Measurements from ENCODE around the gene CASZ1.
A peak's percentile ranks its signal among the peaks of the same experiment; 100 is the strongest.

The CASZ1 gene

GRCh38 chr1:10796029-10796944 lies at the start of gene CASZ1:
CASZ1 (minus strand) TSS chr1:10796646; CDS start chr1:10693889, 102,757 bp downstream.
- DNase-seq = peak; percentile 85

- DNase-seq = no peak
Measured at GRCh38 chr1:10843697-10844096, 47.3 kb upstream of the CASZ1 start.

- no peak for DNase-seq
Measured at GRCh38 chr1:10841118-10841517, 44.7 kb upstream of the CASZ1 start.

GRCh38 chr1:10839188-10839770 lies 42.8 kb upstream of the CASZ1 start:
- no peak for DNase-seq

GRCh38 chr1:10838541-10838940 lies 42.1 kb upstream of the CASZ1 start:
- peak; percentile 21 for DNase-seq

- no peak for DNase-seq
Measured at GRCh38 chr1:10836726-10837125, 40.3 kb upstream of the CASZ1 start.

GRCh38 chr1:10835822-10836421 lies 39.5 kb upstream of the CASZ1 start:
- DNase-seq = peak; percentile 66

GRCh38 chr1:10835421-10835820 lies 39.0 kb upstream of the CASZ1 start:
- no peak for DNase-seq

- peak; percentile 23 for DNase-seq
Measured at GRCh38 chr1:10834770-10835412, 38.4 kb upstream of the CASZ1 start.

- no peak for DNase-seq
Measured at GRCh38 chr1:10833630-10834557, 37.4 kb upstream of the CASZ1 start.

- DNase-seq = no peak
Measured at GRCh38 chr1:10832703-10833102, 36.3 kb upstream of the CASZ1 start.

GRCh38 chr1:10830961-10831668 lies 34.7 kb upstream of the CASZ1 start:
- DNase-seq = no peak

GRCh38 chr1:10829965-10830515 lies 33.6 kb upstream of the CASZ1 start:
- no peak for DNase-seq

- DNase-seq = no peak
Measured at GRCh38 chr1:10829067-10829818, 32.8 kb upstream of the CASZ1 start.

GRCh38 chr1:10827377-10828333 lies 31.2 kb upstream of the CASZ1 start:
- no peak for DNase-seq

- no peak for DNase-seq
Measured at GRCh38 chr1:10825592-10825991, 29.1 kb upstream of the CASZ1 start.

- DNase-seq = no peak
Measured at GRCh38 chr1:10824821-10825540, 28.5 kb upstream of the CASZ1 start.

- DNase-seq = no peak
Measured at GRCh38 chr1:10823000-10823401, 26.6 kb upstream of the CASZ1 start.

GRCh38 chr1:10821388-10821787 lies 24.9 kb upstream of the CASZ1 start:
- no peak for DNase-seq

All from NCI-H2227 treated with DMSO at 0.1 percent for 48 hours (cell line).